NCI-H2107 (cell line): ENCODE data around the gene GADD45B.
"Not testable (repeated sequence)": the region's sequence is repeated elsewhere in the genome, so short reads cannot be mapped to it uniquely, and the experiment has no call there.

Source experiments
- DNase-seq: peaks from one replicate; lab custom pipeline; 2025; lab: John Stamatoyannopoulos, UW

The GADD45B gene

GRCh38 chr19:2444251-2445002 is 31.5 kb upstream of the GADD45B start:
- no peak for DNase-seq

- peak; percentile 85 for DNase-seq
Measured at GRCh38 chr19:2446381-2446780, 29.5 kb upstream of the GADD45B start.

- no peak for DNase-seq
Measured at GRCh38 chr19:2449019-2449418, 26.9 kb upstream of the GADD45B start.

- no peak for DNase-seq
Measured at GRCh38 chr19:2451138-2451537, 24.8 kb upstream of the GADD45B start.

GRCh38 chr19:2451741-2452140 is 24.2 kb upstream of the GADD45B start:
- no peak for DNase-seq

GRCh38 chr19:2453431-2454025 is 22.4 kb upstream of the GADD45B start:
- DNase-seq: no peak

GRCh38 chr19:2454199-2454961 is 21.5 kb upstream of the GADD45B start:
- no peak for DNase-seq

GRCh38 chr19:2454962-2455850 is 20.7 kb upstream of the GADD45B start:
- no peak for DNase-seq

- no peak for DNase-seq
Measured at GRCh38 chr19:2455851-2456570, 19.9 kb upstream of the GADD45B start.

GRCh38 chr19:2457394-2458037 is 18.4 kb upstream of the GADD45B start:
- no peak for DNase-seq

- no peak for DNase-seq
Measured at GRCh38 chr19:2458054-2458453, 17.9 kb upstream of the GADD45B start.

GRCh38 chr19:2458776-2459175 is 17.2 kb upstream of the GADD45B start:
- DNase-seq: not testable (repeated sequence)

GRCh38 chr19:2460245-2460644 is 15.7 kb upstream of the GADD45B start:
- DNase-seq: no peak

- DNase-seq: no peak
Measured at GRCh38 chr19:2461751-2462634, 13.9 kb upstream of the GADD45B start.

GRCh38 chr19:2462635-2463421 is 13.1 kb upstream of the GADD45B start:
- DNase-seq: peak; percentile 71

GRCh38 chr19:2463694-2464093 is 12.2 kb upstream of the GADD45B start:
- DNase-seq: not testable (repeated sequence)

- no peak for DNase-seq
Measured at GRCh38 chr19:2464389-2464788, 11.5 kb upstream of the GADD45B start.

- DNase-seq: no peak
Measured at GRCh38 chr19:2468596-2468995, 7.3 kb upstream of the GADD45B start.
